Bone marrow (tissue), 2 donors: ENCODE measurements around the gene DLG2.

Experiments
- DNase-seq, 2 donors: peaks; one replicate each; lab custom pipeline; 2025; lab: John Stamatoyannopoulos, UW

The DLG2 gene

DNA sequence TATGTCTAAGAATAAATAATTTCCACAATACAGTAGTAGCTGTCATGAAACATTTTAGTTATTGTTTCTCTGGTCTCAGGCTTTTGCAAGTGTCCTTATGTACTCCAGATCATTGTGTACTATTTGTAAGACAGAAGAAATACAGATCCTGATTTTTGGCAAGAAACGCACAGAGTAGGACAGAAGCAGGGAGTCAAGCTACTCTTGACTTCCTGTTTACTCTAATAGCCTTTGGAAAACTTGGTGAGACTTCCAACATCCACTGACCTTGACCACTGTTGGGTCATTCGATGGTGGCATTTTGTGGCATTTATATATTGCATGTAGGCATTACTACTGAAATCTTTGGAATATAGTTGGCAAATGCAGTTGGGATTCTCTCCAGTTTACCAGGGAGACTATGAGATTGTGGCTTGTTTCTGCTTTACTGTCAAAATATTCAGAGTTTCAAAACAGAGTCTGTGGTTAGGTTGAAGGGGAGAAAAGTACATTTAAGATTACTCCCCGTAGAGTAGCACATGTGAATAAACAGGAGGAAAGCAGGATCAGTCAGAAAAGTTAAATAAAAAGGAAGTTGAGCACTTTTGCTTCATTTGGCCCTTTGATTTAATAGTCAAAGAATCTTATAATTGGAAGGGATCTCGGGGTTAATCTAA is 1614.8 kb downstream of the DLG2 start:
- no peak for DNase-seq

DNA sequence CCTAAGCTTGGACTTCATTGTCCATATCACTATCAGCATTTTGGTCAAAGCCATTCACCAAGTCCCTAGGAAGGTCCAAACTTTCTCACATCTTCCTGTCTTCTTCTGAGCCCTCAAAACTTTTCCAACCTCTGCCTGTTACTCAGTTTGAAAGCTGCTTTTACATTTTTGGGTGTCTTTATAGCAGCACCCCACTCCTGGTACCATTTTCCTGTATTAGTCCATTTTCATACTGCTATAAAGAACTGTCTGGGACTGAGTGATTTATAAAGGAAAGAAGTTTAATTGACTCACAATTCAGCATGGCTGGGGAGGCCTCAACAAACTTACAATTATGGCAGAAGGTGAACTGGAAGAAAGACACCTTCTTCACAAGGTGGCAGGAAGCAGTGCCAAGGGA is 1624.0 kb downstream of the DLG2 start:
- DNase-seq, result no peak

DNA sequence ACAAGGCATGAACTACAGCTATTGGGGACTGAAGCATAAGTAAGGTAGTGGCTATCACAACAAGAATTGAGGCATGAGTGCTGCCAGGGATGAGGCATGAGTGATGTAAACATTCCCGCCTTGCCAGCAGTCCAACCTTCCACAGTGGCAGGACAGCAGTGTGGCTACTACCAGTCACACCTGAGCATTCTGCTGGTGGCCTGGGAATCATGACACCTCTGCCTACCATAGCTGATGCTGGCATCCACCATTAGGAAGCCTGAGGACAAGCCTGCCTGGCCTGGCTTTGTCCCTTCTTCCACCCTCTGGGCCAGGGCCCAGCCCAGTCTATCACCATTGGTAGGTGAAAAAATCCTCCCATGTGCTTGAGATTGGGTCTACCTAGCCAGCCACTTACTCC is 1628.2 kb downstream of the DLG2 start:
- DNase-seq, result no peak

DNA sequence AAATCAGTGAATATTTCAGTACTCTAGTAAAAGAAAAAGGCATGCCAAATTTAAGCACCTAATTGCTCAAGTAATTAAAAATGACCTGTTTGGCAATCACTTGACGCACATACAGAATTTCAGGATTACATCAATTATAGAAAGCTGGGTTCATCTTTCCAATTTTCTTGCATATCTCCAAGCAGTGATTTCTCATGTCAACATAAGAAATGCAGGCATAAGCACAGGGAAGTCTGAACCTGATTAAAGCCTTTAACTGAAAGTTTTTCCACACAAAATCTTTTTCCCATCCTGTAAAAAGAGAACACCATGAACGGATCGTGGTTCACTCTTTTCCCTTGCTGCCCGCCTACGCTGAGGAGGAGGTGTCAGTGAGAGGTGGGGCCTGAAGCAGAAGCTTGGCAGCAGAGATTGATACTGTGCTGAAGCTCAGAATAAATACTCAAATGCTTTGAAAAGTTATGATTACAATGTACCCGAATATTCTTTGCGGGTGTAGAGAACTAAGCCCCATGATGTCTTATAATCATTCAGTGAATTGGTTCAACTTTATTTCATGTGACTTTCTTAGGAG is 1636.9 kb downstream of the DLG2 start:
- no peak for DNase-seq

DNA sequence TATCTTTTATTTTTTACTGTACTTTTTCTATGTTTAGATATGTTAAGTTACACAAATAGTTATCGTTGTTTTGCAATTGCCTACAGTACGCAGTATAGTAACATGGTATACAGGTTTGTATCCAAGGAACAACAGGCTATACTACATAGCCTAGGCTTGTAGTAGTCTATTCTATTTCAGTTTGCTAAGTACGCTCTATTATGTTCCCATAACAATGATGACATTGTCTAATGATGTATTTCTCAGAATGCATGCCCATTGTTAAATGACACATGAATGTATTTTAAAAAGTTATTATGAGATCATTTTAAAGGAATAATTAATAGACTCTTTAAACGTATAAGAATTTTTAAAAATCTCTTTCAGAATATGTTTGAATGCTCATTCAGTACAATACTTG is 1644.3 kb downstream of the DLG2 start:
- DNase-seq, result no peak

DNA sequence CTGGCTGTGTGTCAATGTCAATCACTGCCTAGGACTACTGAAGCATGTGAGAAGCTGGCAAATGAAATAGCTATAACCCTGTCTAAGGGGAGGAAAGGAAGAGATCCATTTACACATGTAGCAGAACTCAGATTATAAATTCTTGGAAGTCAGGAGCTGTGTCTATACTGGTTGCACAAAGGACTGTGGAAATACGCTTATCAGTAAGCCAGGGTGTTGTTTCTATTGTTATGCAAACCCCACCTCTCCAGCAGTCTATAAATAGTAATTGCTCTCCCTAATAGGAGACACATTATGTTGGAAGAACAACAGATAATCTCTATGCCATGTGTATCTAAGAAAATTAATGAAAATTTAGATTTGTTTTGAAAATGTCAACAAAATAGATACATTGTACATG is 1647.6 kb downstream of the DLG2 start:
- no peak for DNase-seq

DNA sequence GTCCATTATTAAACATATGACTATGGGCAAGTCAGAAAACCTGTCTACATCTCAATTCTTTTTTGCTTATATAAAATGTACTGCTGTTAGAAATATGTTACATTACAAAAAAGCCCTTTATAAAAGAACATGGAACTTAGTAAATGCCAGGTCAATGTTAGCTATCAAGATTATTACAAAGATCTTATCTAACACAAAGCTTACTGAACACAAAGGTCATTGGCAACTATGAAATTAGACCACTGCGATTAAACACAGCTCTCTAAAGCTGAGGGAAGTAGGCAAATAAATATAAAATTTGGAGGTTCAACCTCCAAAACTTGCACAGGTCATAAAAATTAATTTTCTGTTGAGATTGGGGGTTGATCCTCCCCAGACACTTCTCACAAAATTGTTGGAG is 1648.2 kb downstream of the DLG2 start:
- DNase-seq, result no peak

DNA sequence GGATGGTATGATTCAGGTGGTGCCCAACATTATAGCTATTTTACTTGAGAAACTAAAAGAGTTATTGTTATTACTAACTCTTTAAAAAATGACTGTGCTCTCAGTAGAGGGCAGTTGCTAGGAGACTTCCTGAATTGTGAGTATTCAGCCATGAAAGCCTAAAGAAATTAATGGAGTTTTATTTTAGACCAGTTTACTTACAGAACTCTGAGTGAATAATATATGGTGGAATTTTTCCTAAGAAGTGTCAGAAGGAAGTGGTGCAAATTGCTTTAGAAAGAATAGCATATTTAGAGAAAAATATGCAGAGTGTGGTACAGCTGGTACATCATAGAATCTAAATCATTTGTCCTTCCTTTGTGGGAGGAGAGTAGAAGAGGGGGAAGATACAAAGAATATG is 1651.1 kb downstream of the DLG2 start:
- no peak for DNase-seq

DNA sequence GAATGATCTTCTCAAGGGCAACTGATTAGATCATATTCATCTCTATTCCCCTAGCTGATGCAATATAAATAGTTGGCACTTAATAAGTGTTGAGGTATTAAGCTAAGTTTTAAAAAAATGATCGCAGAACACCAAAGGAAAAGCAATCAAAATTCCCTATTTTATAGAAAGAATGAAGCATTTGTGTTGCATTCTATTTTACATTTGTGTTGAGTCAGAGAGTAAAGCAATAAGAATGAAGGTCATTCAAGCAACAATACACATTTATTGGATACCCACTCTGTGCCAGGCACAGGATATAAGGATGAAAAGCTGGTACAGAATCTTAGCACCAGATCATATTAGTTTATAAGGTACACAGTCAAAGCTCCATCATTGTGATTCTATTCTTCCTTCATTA is 1654.6 kb downstream of the DLG2 start:
- DNase-seq, result no peak

DNA sequence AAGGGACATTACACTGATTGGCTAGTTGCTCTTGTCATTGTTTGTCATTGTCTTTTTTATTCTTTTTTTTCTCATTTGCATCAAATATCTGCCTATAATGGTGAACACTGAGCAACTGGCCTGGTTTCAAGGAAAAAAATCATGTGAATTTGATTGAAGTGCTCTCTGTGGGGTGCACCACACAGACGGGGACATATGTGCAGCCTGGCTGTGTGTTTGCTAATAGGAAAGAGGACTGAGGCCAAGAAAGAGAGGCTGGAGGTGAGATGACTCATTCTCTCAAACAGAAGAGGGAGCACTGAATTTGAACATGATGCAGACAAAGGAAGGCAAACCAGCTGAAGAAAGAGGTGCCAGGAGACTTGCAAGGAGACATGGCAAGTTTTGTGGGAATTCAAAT is 1656.1 kb downstream of the DLG2 start:
- no peak for DNase-seq

DNA sequence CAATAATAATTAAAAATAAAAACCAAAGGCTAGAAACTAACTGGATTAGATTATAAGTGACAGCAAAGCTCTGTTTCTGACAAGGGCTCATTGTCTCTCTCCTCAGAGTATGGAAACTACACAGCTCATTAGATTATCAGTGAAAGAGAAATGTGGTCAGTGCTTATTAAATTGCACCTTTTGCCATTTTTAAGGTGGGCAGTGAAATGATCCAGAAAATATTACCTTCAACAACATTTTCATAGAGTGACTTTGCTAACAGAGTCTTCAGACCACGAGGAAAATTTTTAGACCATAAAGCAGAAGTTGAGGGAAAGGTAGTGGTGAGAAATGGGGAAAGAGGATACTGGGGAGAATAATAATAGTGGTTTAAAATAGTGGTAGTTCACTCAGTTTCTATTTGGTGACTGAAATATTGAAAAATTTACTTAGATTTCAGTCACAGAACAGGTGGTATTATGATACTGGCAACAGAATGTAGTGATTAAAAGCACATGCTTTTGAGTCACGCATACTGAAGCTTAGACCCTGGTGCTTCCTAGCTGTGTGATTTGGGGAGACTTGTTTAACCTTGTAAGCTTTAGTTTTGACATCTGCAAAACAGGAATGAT is 1657.0 kb downstream of the DLG2 start:
- DNase-seq, result no peak

DNA sequence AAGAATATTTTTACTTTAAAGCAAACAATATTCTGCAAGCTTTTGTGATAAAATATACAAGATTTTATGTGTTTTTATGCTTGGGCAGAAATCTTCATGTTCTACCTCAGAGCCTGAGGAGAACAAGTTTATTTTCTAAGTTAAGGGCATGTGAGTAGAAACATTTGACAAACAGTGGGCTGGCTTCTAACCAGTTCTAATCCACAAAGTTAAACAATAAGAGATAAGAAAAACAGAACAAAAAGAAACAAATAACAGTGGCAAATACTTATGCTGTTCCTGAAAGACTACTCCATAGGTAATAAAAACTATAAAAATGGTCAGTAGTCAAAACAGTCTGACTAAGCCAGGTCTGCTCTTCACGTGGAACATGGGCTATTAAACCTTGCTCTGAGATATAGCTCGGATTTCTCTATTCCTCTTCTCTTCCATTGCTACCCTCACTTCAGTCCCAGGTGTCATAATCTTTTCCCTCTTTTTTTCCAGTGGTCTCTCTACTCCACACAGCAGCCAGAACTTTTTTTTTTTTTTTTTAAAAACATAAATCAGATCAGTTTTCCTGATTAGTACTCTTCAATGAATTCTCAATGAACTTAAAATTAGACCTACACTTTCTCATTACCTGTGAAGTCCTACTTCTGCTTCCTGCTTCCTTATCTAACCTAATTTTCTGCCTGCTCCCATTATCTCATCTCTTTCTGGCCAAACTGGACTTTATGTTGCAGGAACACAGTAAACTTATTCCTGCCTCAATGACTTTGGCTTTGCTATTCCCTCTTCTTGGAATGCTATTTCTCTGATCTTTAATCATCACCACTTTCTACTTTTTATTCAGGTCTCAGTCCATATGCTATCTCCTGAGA is 1669.9 kb downstream of the DLG2 start:
- DNase-seq, result no peak

DNA sequence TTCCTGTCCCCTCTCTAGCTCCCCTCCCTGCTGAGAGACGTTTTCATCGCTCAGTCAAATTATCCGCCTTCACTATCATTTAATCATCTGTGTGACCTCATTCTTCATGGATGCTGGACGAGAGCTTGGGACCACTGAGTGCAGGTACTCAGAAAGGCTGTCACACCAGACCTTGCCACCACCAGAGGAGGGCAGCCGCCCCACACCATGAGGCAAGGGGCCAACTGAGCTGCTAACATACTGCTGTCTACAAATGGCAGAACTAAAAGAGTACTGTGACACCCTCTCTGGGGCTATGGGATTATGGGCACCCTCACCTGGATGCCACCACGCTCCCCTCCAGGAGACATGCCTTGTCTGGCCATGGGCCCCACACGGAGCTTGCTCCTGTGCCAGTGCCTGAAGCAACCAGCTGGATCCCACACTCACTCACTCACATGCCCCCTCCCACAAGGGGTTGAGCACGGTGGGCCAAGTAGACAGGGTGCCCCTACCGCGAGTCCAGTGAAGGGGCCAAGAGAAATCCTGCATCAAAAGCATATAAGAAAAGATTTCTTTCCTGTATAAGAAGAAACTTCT is 1670.9 kb downstream of the DLG2 start:
- DNase-seq, result no peak

DNA sequence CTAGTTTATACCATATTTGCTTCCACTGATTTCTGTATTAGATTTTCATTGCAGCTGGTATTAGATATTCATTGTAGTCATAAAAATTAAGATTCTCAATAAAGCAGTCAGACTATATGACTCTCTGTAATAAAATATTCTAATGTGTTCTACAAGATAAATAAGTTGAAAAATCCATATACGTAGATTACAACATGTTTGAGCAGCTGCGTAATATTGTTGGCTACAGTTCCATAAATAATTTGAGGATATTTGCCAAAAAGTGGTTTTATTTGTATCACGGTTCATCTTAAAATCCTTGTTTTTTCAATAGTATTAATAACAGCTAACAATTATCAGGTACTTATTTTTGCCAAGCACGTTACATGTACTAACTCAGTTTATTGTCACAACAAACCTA is 1672.4 kb downstream of the DLG2 start:
- no peak for DNase-seq

DNA sequence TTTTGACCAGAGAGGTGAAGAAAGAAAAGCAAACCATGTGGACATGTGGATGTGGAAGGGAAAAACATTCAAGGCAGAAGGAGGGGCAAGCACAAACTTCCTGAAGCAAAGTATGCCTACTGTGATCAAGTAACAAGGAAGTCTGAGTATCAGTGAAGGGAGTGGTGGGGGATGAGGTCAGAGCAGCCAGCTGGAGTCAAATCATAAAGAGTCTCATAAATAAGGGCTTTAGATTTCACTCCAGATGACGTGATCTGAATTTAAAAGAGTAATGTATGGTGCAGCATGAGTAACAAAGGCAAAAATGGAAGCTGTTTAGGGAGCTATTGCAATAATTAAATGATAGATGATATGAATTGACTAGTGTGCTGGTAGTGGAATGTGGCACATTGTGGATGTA is 1675.6 kb downstream of the DLG2 start:
- no peak for DNase-seq

DNA sequence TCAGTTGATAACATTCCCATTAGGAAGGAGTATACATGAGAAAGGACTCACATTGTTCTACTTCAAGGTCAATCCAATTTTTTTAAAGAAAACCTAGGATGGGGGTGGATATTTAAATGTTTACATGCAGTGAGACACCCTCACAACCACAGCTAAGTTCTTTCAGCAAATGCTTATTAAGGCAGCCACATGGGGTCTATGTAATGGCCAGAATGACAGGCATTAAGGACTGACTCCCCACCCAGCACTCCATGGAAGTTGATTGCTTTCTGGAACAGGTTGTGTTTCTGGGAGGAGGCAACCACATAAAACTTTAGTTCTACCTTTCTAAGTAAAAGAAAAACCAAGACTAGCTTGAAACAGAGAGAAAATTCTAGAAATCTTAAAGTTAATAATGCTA is 1678.9 kb downstream of the DLG2 start:
- no peak for DNase-seq

DNA sequence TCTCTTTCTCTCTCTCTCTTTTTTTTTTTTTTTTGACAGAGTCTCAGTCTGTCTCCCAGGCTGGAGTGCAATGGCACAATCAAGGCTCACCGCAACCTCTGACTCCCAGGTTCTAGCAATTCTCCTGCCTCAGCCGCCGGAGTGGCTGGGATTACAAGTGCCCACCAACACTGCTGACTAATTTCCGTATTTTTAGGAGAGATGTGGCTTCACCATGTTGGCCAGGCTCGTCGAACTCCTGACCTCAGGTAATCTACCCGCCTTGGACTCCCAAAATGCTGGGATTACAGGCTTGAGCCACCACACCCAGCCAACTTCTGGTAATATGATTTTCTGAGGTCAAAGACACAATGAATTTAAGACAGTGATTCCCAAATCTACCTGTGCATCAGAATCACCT is 1681.2 kb downstream of the DLG2 start:
- no peak for DNase-seq

DNA sequence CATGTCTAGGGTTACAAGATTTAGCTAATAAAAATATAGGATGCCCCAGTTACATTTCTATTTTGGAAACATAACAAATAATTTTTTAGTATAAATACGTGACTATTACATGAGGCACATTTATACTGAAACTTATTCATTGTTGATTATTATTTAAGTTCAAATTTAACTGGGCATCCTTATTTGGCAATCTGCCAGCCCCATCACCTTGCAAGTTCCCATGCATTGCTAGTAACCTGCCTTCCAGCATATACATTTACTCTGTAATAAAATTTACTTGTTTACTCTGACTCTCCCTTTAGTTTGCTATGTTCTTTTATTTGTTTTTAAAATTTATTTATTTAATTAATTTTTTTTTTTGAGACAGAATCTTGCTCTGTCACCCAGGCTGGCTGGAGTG is 1686.1 kb downstream of the DLG2 start:
- no peak for DNase-seq

DNA sequence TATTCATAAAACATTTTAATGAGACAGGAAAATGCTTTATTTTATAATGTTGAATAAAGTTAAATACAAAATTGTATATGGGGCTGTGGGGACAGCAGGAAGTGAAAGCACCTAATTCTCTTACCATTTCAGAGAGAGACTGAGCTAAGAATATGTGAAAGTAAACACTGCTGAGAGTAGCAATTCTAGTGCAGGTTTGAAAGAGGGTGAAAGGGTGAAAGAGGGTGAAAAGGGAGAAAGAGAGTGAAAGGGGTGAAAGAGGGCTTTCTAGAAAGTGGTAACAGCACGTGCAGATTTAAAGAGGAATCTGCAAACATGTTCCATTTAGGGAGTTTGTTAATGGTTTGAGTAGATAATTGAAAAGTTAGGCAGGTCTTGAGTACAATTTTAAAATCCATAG is 1689.0 kb downstream of the DLG2 start:
- no peak for DNase-seq

DNA sequence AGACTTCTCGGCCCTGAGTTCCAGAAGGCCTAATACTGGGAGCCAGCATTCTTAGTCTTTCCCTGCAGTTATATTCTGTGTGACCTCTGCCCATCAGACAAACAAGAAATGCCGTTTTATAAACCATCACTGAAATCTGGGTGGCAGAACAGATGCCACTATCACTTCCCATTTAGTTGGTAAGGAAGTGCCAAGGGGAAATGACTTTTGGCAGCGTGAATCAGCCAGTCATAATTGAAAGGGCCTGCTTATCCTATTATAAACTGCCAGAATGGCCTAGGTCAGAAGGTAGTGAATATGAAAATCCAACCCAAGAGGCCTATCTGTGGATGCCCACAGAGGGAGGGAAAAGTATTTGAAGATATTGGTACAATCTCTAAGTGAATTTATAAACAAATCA is 1694.1 kb downstream of the DLG2 start:
- DNase-seq, result no peak

DNA sequence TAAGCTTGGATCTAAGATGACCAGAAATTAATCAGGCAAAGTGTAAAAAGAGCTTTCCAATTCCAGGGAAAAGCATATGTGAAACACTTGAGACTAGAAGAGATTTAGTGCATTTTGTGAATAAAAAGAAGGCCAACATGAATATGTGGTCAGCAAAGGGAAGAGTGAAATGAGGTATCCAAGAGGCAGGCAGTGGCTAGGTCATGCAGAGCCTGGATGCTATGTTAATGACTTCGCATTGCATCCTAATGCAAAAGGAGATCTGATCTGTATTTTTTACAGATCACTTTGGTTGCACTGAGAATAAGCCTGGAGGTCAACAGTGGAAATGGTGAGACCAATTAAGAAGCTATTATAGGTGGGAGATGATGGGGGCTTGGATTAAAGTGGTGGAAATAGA is 1699.7 kb downstream of the DLG2 start:
- DNase-seq, result no peak

DNA sequence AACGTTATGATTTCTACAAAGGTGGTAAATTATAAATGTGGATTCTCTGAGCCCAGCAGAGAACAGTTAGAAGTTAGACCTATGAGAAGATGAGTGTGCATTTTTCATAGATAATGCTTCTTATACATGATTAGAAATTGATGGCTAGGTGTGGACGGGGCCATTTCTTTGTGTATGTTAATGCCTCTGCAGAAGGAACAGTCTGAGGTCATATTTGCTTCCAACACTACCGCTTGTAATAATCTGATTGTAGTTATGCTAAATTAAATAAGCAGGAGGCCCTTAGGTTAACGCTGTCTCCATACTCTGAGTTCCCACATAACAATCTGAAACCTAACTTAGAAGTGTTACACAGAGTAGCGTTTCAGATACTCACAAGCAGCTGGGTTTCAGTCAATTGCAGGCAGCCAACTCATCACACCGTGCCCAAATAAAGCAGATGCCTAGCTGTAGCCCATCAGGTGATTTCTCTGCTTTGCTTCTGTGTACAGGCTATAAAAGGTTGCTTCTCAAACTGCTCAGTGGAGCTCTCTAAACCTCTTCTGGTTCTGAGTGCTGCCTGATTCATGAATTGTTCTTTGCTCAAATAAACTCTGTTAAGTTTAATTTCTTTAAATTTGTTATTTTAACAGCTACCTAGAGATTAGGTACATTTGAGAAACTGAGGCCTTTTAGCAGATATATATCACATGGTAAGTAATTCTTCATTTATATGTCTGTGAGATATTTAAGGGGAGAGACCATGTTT is 1702.2 kb downstream of the DLG2 start:
- no peak for DNase-seq
